22Rv1 (cell line): ENCODE results near the gene GOLPH3.
"Not testable (repeated sequence)": the region's sequence is repeated elsewhere in the genome, so short reads cannot be mapped to it uniquely, and the experiment has no call there.

Experiments used
- H3K27ac ChIP-seq: fragments of 450-650 bp; 2 replicates; pipeline ENCODE4 v1.5.1; 2017
- CTCF ChIP-seq: fragments of 450-650 bp; IDR thresholded peaks from 2 replicates; pipeline ENCODE4 v1.5.1; 2017; ENCODE audit warnings: mild to moderate bottlenecking
- ZFX ChIP-seq: fragments of 450-650 bp; IDR thresholded peaks from 2 replicates; pipeline ENCODE4 v1.6.1; 2017; ENCODE audit warnings: antibody characterized with exemption, borderline replicate concordance

The GOLPH3 gene

GRCh38 chr5:32090026-32090754 is 83.9 kb downstream of the GOLPH3 start:
- no peak overlapping the region for H3K27ac ChIP-seq
- TF ChIP-seq CTCF = no peak
- no peak for TF ChIP-seq ZFX

GRCh38 chr5:32089146-32090000 is 84.7 kb downstream of the GOLPH3 start:
- no peak overlapping the region for H3K27ac ChIP-seq
- no peak for TF ChIP-seq ZFX
- TF ChIP-seq CTCF = no peak

GRCh38 chr5:32088214-32088613 is 85.9 kb downstream of the GOLPH3 start:
- TF ChIP-seq ZFX (no peak), CTCF (no peak)
- H3K27ac ChIP-seq = no peak overlapping the region

- TF ChIP-seq CTCF = no peak
- TF ChIP-seq ZFX = no peak
- H3K27ac ChIP-seq = no peak overlapping the region
Observed at GRCh38 chr5:32087086-32088082, 86.7 kb downstream of the GOLPH3 start.

- H3K27ac ChIP-seq = no peak overlapping the region
- TF ChIP-seq CTCF (no peak), ZFX (no peak)
Observed at GRCh38 chr5:32083981-32084430, 90.1 kb downstream of the GOLPH3 start.

- TF ChIP-seq ZFX = no peak
- TF ChIP-seq CTCF = no peak
- H3K27ac ChIP-seq = no peak overlapping the region
Observed at GRCh38 chr5:32082701-32083100, 91.4 kb downstream of the GOLPH3 start.

GRCh38 chr5:32080565-32080964 is 93.6 kb downstream of the GOLPH3 start:
- not testable (repeated sequence) for H3K27ac ChIP-seq

- H3K27ac ChIP-seq = not testable (repeated sequence)
Observed at GRCh38 chr5:32078855-32079254, 95.3 kb downstream of the GOLPH3 start.
